ENCODE data around the gene TBC1D17.

DNA sequence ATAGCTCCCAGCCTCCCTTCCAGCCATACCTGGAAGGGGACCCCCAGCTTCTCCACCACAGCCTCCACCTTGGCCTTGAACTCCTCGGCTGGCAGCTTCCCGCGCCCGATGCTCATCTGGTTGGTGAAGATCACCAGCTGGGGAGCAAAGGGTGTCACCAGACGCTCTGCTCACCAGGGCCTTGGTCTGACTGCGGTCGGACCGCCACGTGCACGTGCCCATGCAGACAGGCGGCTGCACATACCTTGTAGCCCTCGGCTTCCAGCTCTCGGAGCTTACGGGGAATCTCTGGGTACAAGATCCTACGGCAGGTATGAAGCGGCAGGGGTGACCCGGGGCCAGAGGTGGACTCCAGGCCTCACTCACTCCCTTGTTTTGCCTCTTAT is 13.6 kb upstream of the TBC1D17 start:
- TF ChIP-seq, protein P1, sequence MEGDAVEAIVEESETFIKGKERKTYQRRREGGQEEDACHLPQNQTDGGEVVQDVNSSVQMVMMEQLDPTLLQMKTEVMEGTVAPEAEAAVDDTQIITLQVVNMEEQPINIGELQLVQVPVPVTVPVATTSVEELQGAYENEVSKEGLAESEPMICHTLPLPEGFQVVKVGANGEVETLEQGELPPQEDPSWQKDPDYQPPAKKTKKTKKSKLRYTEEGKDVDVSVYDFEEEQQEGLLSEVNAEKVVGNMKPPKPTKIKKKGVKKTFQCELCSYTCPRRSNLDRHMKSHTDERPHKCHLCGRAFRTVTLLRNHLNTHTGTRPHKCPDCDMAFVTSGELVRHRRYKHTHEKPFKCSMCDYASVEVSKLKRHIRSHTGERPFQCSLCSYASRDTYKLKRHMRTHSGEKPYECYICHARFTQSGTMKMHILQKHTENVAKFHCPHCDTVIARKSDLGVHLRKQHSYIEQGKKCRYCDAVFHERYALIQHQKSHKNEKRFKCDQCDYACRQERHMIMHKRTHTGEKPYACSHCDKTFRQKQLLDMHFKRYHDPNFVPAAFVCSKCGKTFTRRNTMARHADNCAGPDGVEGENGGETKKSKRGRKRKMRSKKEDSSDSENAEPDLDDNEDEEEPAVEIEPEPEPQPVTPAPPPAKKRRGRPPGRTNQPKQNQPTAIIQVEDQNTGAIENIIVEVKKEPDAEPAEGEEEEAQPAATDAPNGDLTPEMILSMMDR (conservative IDR thresholded peaks at IDR 0.05; ENCODE audit: low read depth, low read length) = no peak
- TF ChIP-seq EZH2 (IDR thresholded peaks at IDR 0.05; ENCODE audit: low read length, unreplicated experiment) = no peak
- no peak for TF ChIP-seq EZH2phosphoT487 (IDR thresholded peaks at IDR 0.05; ENCODE audit: borderline replicate concordance, low read length)

Measured in PC-3 (cell line).